HG02763 (cell line): Measurements from ENCODE around the gene TEX2.
"Not testable (repeated sequence)": the region's sequence is repeated elsewhere in the genome, so short reads cannot be mapped to it uniquely, and the experiment has no call there.

Experiments
- ATAC-seq: cut with Tn5 transposase; IDR thresholded peaks from one replicate; pipeline ENCODE4 v1.9.1; 2021; ENCODE audit warnings: mild to moderate bottlenecking, moderate library complexity; ENCODE audit not compliant: unreplicated experiment

TEX2 gene

GRCh38 chr17:64216338-64217248 lies 46.5 kb downstream of the TEX2 start:
- no peak for ATAC-seq

DNA sequence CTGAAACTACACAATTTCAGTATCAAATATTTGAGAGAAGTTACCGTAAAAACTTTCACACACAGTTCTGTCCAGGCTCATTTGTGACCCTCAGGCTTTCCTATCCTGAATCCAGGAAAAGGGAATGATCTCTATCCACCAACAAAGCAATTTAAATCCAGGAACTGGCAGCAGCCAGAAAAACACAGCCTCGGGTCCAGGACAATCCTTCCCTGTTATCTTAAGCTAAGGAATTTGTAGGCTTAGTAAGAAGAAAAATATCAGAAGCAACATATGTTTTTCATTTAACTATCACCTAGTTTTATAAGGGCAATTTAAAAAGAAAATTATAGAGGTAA lies 47.1 kb downstream of the TEX2 start:
- no peak for ATAC-seq

GRCh38 chr17:64214950-64215349 lies 48.1 kb downstream of the TEX2 start:
- no peak for ATAC-seq

DNA sequence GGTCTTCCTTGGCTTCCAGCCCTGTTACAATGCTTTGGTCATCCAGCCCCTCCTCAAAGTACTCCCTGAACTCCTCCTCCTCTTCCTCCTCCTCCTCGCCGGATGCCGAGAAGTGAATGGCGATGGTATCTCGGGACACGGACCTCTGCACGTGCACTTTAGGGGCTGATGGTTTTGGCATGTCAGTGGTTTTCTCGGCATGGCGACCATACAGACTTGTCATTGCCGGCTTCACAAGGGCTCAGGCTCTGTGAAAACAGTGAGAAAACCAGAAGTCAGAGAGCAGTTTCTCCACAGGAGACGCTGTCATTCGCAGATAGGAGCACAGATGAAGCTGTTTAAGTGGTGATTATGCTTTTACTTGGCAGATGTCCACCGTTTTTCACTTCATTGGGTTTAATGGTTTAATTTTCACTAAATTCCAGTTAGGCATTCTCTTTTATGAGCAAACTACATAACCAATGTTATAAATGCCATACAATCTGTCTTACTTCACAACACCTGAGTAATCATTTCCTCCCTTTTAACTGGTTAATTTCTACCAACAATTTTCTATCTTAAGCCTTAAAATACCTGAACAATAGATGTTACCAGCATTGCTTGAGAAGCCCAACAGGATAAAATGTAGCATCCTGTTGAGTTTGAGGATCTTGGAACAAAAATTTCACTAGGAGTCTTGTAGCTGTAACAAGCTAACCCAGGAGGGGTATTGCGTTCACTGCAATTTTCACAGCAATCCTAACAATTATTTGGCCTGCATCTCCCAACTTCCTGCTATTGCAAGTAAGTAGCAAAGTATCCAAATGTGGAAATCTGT lies 48.9 kb downstream of the TEX2 start:
- ATAC-seq, result no peak

DNA sequence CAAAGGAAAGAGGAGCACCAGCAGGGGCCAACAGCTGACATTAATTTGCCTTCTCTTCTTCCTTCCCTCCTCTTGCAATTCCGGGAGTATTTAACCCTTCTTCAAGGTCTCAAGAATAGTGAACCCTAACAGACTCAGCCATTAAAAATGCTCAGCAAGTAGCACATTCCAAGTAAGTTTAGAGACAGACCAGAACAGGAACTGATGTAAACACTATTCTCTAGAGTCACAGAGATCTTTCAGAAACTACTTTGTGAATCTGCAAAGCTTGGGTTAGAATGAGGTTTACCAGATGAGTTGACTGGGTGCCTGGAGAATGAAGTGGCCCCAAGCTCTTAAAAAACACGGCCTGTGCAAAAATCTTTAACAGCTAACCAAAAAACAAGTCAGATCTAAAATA lies 50.9 kb downstream of the TEX2 start:
- no peak for ATAC-seq

GRCh38 chr17:64209983-64210382 lies 53.1 kb downstream of the TEX2 start:
- no peak for ATAC-seq

DNA sequence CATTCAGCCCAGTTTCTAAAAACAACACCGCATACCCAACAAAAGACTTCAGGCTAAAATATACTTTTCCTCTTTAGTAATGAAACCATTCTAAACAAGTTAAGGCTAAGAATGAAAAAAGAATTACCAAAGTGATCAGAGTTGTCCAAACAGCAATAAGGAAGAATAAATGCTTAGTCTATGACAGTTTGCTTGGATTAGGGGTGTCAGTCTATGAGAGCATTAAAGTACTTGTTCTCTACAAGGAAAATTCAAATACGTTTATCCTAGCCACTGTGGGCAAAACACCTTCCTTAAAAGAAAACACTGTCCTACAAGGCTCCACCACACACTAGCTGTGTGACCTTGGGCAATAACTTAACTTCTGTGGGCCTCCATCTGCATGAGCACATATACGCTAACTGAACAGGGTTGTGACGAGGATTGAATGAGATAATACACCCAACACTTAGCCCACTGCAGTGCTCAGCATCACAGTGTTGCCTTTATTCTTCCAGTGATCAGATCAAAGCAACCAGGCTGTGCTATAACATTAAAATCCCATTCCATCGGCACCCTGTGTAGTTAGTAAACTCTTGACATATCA lies 53.6 kb downstream of the TEX2 start:
- no peak for ATAC-seq

- ATAC-seq, result not testable (repeated sequence)
Measured at GRCh38 chr17:64208656-64209055, 54.4 kb downstream of the TEX2 start.

- no peak for ATAC-seq
Measured at GRCh38 chr17:64205804-64206203, 57.3 kb downstream of the TEX2 start.

GRCh38 chr17:64203630-64204029 lies 59.4 kb downstream of the TEX2 start:
- ATAC-seq, result no peak

DNA sequence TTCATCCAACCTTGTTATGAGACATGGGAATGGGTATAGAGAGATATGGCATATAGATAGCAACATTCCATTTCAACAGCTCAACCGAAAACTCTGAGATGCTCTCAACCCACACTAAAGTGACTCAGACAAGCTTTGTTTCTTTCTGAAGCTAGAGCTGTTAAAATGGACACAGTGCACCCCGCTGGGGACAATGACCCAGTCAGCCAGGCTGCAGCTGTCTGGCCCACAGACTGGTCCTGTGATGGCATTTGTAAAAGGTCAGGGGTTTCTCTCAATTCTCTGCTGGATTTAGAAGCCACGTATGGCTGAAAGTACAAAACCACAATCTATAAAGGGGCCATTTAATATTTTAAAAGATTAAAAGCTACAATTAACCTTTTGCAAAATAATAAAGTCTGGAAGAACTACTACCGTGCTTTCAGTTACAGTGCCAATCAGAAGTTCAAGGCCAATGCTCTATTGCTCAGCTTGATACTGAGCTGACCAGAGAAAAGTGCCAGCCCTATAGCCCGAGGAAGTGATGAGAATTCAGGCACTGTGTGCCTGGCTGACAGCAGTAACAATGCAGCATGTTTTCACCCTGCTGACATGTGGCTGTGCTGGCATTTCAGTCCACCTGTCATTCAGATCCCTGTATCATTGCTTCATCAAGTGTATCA lies 60.2 kb downstream of the TEX2 start:
- ATAC-seq, result no peak

GRCh38 chr17:64200080-64201032 lies 62.7 kb downstream of the TEX2 start:
- ATAC-seq, result no peak

DNA sequence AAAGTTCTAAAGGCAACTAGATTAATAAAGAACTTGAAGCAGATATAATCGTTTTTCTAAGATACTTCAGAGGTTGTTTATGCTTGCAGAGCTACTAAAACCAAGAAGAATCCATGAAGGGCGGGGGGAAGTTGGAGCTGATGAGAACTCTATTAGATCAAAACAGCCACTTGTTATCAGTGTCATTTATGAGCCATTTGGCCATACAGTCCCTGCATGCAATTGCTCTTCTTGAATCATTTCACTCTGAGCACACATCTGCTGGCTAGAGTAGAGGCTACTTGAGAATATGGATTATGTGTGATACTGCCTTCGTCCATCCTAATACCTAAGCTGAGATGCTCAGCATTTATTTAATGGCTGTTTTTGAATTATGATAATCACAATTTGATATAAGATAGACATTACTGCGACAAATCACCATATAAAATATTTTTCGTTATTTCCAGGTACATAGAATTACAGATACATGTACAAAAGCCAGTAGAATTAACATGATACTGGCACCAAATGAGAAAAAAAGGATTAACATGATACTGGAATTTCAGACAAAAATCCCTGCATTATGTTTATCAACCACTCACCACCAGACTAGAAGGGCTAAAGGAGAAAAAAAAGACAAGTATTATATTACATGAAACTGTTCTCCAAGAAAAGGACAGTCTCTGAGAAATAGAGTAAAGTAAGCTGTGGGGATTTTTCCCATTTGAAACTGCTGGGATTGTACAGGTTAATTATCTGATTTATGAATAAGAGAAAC lies 64.5 kb downstream of the TEX2 start:
- ATAC-seq, result no peak

DNA sequence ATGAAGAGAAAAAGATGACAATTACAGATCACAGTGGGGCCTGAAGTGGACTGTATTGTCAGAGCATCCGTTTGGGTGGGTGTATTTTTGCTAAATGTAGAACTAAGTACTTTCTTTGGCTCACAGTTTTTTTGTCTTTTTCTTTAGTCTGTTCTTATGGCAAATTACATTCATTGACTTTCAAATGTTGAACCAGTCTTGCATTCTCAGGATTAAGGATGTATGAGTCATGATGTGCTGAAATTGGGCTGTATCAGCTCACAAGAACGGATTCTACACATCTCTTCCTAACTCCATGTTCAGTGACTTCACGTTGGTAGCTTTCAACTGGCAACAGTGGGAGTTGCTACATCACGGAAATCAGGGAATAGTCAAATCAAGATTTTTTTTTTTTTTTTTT lies 66.5 kb downstream of the TEX2 start:
- ATAC-seq, result no peak

GRCh38 chr17:64193561-64193960 lies 69.5 kb downstream of the TEX2 start:
- no peak for ATAC-seq

DNA sequence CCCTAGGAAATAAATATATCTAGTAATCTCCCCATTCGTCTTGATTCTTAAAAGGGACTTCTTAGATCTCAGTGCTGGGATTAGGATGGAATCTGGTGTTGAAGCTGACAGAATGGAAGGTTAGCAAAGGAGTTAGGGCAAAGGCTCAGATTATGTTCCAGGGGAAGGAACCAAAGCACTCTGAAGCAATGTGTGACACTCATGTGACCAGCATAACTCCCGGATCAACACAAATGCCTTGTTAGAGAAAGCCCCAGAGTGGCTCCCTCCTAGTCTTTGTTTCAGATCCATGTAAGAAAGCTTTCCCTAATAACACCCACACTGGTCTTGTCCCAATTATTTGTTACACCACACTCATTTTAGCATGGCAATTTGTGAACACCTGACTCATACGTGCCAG lies 70.5 kb downstream of the TEX2 start:
- no peak for ATAC-seq

GRCh38 chr17:64190472-64190871 lies 72.6 kb downstream of the TEX2 start:
- no peak for ATAC-seq

- ATAC-seq, result no peak
Measured at GRCh38 chr17:64188088-64188487, 75.0 kb downstream of the TEX2 start.
